Pancreas (tissue), 10 donors: Measurements from ENCODE around the gene ISYNA1. TPM values are rescaled to one million over a fixed set of nuclear protein-coding genes. Genes with fewer than 3 reads are reported as not detected.

Source experiments
- ATAC-seq, 4 donors: fragments of 200-7000 bp; cut with Tn5 transposase; one replicate each; pipeline versions ENCODE4 v1.8.0 to v1.9.1; 2020; ENCODE audit warnings: mild to moderate bottlenecking in 4 of 4, moderate library complexity in 4 of 4
- DNase-seq, 6 donors: peaks; one replicate each; pipeline ENCODE4 v3.0.0-alpha.2; 2020
- FAIRE-seq: peaks from 2 replicates; lab custom pipeline; 2012; peaks lifted over from hg19 to GRCh38; lab: Jason Lieb, UNC
- H3K27ac ChIP-seq, 4 donors: fragments of 200-600 bp; sonication (generic); 1 replicate in 3 of 4; 2 replicates in 1 of 4; pipeline versions ENCODE4 v1.5.0 to v1.8.0; 2020
- H3K27me3 ChIP-seq, 4 donors: fragments of 200-600 bp; one replicate each; pipeline ENCODE4 v1.8.0; 2021
- H3K36me3 ChIP-seq, 3 donors: fragments of 200-600 bp; sonication (generic) in 1 of 3; one replicate each; pipeline versions ENCODE4 v1.5.0 to v1.8.0; 2020 to 2021
- H3K4me1 ChIP-seq, 3 donors: fragments of 200-600 bp; one replicate each; pipeline ENCODE4 v1.8.0; 2021
- H3K4me3 ChIP-seq, 4 donors: fragments of 200-600 bp; sonication (generic) in 2 of 4; one replicate each; pipeline versions ENCODE4 v1.5.0 to v1.8.0; 2020 to 2021
- H3K9me3 ChIP-seq, 4 donors: fragments of 200-600 bp; one replicate each; pipeline ENCODE4 v1.8.0; 2021
- WGBS, 2 donors: extraction: QIAGEN DNeasy Blood & Tissue Kit; methylation state at CpG; one replicate each; pipeline ENCODE4 v1.1.7; 2013; 5-methylcytosine and 5-hydroxymethylcytosine counted together
- intact Hi-C, 3 donors: fragments of 100-400 bp; cut with DNase I; formaldehyde crosslinking; loops; one replicate each; pipeline versions ENCODE4 v1.11.1 to v1.14.2; 2022
- polyA plus RNA-seq, 2 donors: library from polyadenylated mRNA; stranded (reverse); fragments of 200-250 nt; gene quantifications; one replicate each; pipeline ENCODE4 v1.2.3, GENCODE V29; 2013
- total RNA-seq, 6 donors: library from RNA; stranded (reverse); fragmentation: NEBNext Ultra II Directional in 4 of 6; extraction: Animal tissue kit (Norgen Biotek cat#: 25700) in 4 of 6; gene quantifications; one replicate each; pipeline versions ENCODE4 v1.2.1 to v1.2.4, GENCODE V29; 2021 to 2023
- TF ChIP-seq, protein P1 (sequence below), 4 donors: fragments of 200-600 bp; sonication (generic) in 3 of 4; IDR thresholded peaks; one replicate each; pipeline versions ENCODE4 v1.5.0 to v1.8.0; 2021; ENCODE audit warnings: antibody characterized with exemption in 4 of 4
- donor health status: healthy with polysubstance abuse.
- donor health status: DM: no; HTN: no; CAD: no; lungs with moderate emphysema.
- donor health status: DM: no; HTN: no; CAD: no.
- donor health status: control.
- donor health status: control.
- donor health status: Bipolar disorder and iron deficiency.
- donor health status: DM: yes; HTN: yes; CAD: no.
- donor health status: DM: no; HTN: no; CAD: no.
- donor health status: DM: no; HTN: no; CAD: no.
- donor health status: DM: yes; HTN: yes; CAD: no.

Gene ISYNA1
- total and polyA plus RNA-seq, 8 donors = 26.1 to 309 (median 48.2) TPM

DNA sequence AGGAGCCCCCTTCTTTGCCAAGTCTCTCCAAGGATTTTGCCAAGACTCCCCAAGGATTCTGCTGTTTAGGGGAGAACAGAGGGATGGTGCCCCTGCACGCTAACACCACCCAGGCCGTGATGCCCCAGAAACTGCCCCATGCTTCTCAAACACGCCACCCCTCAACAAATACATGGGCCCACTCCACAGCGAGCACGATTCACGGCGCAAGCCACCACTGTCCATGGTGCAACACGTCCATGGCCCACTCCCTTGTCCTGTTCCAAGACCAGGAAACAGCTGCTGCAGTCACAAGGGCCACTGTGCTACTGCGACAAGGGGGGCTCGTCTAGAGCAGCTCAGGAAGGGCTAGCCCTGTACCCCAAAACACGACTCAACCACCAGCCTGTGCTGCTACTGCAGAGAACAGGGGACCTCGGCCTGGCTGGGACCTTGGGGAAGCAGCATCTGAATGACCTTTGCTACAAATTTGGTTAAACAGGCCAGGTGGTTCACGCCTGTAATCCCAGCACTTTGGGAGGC is 36.5 kb upstream of the ISYNA1 start:
- H3K27me3 ChIP-seq = no peaks in the 10 kb centered on the region
- no peak for ATAC-seq
- intact Hi-C loops = loop anchor here in 1 of 3 donors (10.0 kb wide), 1 partner anchor 90 kb away; no protein-coding TSS in a partner anchor
- no peak for FAIRE-seq
- H3K9me3 ChIP-seq = no peaks in the 10 kb centered on the region
- no peak overlapping the region for H3K4me3 ChIP-seq
- H3K27ac ChIP-seq = no peak overlapping the region
- WGBS, 2 donors = 88 to 89% methylated on average over 13 of the region's 13 CpGs
- DNase-seq = no peak
- TF ChIP-seq, protein P1, sequence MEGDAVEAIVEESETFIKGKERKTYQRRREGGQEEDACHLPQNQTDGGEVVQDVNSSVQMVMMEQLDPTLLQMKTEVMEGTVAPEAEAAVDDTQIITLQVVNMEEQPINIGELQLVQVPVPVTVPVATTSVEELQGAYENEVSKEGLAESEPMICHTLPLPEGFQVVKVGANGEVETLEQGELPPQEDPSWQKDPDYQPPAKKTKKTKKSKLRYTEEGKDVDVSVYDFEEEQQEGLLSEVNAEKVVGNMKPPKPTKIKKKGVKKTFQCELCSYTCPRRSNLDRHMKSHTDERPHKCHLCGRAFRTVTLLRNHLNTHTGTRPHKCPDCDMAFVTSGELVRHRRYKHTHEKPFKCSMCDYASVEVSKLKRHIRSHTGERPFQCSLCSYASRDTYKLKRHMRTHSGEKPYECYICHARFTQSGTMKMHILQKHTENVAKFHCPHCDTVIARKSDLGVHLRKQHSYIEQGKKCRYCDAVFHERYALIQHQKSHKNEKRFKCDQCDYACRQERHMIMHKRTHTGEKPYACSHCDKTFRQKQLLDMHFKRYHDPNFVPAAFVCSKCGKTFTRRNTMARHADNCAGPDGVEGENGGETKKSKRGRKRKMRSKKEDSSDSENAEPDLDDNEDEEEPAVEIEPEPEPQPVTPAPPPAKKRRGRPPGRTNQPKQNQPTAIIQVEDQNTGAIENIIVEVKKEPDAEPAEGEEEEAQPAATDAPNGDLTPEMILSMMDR (IDR thresholded peaks at IDR 0.05) = no peak
- no peaks in the 10 kb centered on the region for H3K36me3 ChIP-seq
- H3K4me1 ChIP-seq = peaks cover 0 to 11% (median 4%) of the 10 kb centered on the region in 3 donors

DNA sequence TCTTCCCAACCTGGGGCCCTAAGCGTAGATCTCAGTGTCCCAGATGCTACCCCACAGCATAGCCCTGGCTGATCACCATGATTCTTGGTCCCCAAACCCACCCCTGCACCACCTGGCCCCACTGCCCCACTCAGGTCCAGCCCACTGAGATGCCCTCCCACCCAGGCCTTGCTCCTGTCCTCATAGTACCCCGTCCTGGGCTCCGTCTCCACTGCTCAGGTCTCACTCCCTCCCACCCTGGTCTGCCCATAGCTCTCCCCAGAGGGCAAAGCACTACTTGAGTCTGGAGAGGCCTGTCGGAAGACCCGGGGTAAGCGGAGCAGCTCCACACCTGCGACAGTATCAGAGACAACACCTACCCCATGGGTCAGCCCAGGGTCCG is 35.8 kb upstream of the ISYNA1 start:
- H3K9me3 ChIP-seq = no peaks in the 10 kb centered on the region
- H3K4me3 ChIP-seq = no peak overlapping the region
- intact Hi-C loops = loop anchor here in 1 of 3 donors (10.0 kb wide), 1 partner anchor 91 kb away; no protein-coding TSS in a partner anchor
- TF ChIP-seq, protein P1 (IDR thresholded peaks at IDR 0.05) = no peak
- H3K36me3 ChIP-seq = no peaks in the 10 kb centered on the region
- H3K27ac ChIP-seq = no peak overlapping the region
- no peaks in the 10 kb centered on the region for H3K27me3 ChIP-seq
- WGBS, 2 donors = 91 to 93% methylated on average over 8 of the region's 8 CpGs
- ATAC-seq (no peak), DNase-seq (no peak), FAIRE-seq (no peak)
- peaks cover 0 to 4% (median 4%) of the 10 kb centered on the region in 3 donors for H3K4me1 ChIP-seq

DNA sequence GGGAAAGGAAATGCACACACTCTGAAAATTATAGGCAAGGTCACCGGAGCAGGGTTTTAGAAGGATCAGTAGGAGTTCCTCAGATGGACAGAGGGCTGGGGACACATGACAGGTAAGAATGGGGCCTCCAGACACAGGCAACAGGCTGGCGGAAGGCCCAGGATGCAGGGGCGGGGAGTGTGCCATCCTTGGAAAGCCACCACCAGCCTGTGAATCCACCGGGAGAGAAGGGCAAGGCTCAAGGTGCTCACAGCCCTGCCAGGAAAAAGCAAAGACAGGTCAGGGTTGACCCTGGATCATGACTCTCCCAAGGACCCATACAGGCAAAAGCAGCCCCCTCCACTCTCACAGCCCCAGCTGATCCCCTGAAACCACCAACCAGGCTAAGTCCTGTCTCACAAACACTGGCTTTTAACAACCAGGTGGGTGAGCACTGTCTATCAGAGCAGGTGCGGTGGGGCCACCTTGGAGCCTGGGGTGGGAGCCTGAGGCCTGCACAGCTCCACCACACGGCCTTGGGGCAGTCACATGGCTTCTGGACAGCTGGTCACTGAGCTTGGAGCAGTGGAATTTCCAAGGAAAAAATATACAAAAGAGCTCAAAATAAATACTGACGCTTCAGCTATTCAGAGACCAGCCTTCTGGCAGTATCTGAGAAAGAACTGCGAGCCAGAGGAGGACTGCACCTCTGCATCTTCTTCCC is 35.2 kb upstream of the ISYNA1 start:
- TF ChIP-seq, protein P1 (IDR thresholded peaks at IDR 0.05) = no peak
- DNase-seq = no peak
- intact Hi-C loops = loop anchor here in 1 of 3 donors (10.0 kb wide), 1 partner anchor 92 kb away; no protein-coding TSS in a partner anchor
- Histone ChIP-seq H3K27ac (no peak overlapping the region), H3K36me3 (no peaks in the 10 kb centered on the region), H3K4me3 (no peak overlapping the region), H3K9me3 (no peaks in the 10 kb centered on the region), H3K27me3 (no peaks in the 10 kb centered on the region), H3K4me1 (peaks cover 0 to 4% (median 4%) of the 10 kb centered on the region in 3 donors)
- ATAC-seq = no peak
- no peak for FAIRE-seq
- WGBS, 2 donors = 70 to 72% methylated on average over 8 of the region's 8 CpGs

DNA sequence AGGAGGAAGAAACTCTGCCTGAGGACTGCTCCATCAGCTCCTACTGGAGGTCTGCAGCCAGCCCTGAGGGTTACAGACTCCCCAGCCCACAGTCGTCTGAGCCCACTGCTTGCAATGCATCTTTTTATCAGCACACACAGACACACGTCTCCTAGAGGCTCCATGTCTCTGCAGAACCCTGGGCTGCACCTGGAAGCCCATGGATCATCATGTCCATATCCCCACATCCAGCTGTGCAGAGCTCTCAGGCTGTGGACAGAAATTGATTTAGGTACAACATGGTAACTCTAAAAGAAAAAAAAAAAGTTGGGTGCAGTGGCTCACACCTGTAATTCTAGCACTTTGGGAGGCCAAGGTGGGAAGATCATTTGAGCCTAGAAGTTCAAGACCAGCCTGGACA is 32.9 kb upstream of the ISYNA1 start:
- FAIRE-seq = no peak
- Histone ChIP-seq H3K27me3 (no peaks in the 10 kb centered on the region), H3K4me3 (no peak overlapping the region), H3K27ac (no peak overlapping the region), H3K9me3 (no peaks in the 10 kb centered on the region), H3K4me1 (peaks cover 0 to 10% (median 4%) of the 10 kb centered on the region in 3 donors), H3K36me3 (no peaks in the 10 kb centered on the region)
- TF ChIP-seq, protein P1 (IDR thresholded peaks at IDR 0.05) = no peak
- ATAC-seq = no peak
- intact Hi-C loops = loop anchor here in 1 of 3 donors (10.0 kb wide), 1 partner anchor 94 kb away; no protein-coding TSS in a partner anchor
- 36 to 48% methylated on average over 2 of the region's 2 CpGs for WGBS, 2 donors
- DNase-seq = no peak
